Stimulated activated CD8-positive, alpha-beta memory T cell treated with anti-CD3 and anti-CD28 coated beads, Interleukin-4, amount 100 ng/mL, for 24 hours (primary cell): ENCODE results near the gene CLSTN2.

Experiments
- DNase-seq: peaks from one replicate; pipeline ENCODE4 v3.0.0-alpha.2; 2020; ENCODE audit warnings: low read depth

The CLSTN2 gene

DNA sequence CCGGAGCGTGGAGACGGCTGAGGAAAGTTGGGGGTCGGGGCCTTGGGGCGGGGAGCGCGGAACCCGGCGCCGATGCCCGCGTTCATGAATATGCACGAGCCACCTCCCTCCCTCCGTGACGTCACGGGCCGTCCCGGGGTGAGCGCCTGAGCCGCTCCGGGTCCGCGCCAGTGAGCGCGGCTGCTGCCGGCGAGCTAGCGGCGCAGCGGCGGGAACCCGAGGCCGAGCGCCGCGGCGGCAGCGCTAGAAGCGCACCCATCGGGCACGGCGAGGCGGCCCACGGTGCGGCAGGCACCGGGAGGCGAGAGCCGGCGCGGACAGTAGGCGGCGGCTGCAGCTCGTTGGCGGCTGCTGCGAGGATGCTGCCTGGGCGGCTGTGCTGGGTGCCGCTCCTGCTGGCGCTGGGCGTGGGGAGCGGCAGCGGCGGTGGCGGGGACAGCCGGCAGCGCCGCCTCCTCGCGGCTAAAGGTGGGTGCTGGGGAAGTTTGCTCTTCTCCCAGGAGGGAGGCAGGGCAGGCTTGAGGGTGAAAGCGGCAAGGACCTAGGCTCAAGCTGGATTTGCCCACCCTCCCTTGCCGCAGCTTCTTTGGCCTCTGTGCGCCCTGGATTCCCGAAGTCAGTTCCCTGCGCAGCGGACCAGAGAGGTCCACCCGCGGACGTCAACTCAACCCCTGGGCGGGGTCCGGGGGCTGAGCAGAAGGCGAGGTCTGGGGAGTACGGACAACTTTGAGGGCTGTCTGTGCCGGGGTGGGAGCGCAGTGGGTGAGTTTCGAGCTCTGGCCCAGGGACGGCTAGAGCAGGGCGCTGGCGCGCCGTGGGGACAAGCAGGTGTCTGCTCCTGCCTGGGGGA lies at the start of gene CLSTN2:
Gene CLSTN2, plus strand, starts transcription at position 170 of the 850 bp plus-strand sequence.
- no peak for DNase-seq

DNA sequence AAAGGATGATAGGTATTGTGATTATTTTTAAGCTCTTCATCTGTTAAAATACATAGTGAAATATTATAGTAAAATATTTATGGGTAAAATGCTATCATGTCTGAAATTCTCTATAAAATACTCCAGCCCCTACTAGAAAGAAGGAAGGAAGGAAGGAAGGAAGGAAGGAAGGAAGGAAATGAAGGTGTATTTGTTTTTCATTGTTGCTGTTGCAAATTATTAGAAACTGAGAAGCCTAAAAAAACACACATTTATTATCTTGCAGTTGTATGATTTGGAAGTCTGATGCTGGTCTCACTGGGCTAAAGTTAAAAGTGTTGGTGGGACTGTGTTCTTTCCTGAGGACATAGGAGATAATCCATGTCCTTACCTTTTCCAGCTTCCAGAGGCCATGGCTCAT lies 47.6 kb upstream of the CLSTN2 start:
- no peak for DNase-seq

DNA sequence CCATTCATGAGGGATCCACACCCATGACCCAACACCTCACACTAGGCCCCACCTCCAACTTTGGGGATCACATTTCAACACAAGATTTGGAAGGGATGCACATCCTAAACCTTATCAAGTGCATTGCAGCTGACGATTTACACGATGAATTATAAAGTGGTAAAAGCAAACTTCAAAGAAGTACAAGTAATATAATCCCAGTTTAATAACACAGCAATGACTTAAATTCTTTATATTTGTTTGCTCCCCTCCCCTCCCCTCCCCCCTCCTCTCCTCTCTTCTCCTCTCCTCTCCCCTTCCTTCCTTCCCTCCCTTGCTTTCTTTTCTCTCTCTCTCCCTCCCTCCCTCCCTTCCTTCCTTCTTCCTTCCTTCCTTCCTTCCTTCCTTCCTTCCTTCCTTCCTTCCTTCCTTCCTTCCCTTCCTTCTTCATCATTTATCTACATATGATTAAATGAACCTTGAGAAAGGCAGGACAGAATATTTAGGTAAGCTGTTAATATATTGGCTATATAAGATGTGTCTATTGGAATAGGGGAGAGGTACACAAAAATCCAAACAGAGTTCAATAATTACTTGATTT lies 46.3 kb upstream of the CLSTN2 start:
- no peak for DNase-seq

DNA sequence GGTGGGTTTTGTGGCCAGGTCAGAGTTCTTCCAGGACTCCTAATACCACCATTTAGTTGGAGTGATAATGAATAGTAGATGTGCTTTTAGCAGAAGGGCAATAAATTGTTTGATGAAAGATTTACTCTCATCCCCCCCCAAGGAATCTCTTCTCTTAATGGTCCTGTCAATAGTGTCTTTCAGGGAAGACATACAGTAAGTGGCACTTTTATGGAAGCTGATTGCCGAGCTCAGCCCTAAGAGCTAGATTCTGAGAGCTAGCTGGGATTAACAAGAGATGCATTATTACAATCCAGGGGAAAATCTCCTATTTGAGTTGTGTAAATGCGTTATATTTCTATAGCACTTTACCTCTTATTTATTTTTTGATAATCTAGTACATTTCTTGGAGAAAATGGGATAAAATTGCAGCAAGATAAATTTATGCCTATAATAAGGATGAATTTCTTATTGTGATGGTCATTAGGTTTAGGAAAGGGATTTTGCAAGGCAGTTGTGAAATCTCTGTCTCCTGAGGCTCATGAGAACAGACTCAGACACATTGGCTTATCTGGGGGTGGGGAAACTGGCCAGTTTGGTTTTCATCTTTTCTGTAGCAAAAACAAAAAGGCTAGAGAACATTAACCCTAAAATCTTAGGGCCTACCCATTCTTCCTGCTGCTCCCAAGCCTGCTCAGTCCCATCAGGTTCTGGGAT lies 41.6 kb upstream of the CLSTN2 start:
- DNase-seq = no peak

DNA sequence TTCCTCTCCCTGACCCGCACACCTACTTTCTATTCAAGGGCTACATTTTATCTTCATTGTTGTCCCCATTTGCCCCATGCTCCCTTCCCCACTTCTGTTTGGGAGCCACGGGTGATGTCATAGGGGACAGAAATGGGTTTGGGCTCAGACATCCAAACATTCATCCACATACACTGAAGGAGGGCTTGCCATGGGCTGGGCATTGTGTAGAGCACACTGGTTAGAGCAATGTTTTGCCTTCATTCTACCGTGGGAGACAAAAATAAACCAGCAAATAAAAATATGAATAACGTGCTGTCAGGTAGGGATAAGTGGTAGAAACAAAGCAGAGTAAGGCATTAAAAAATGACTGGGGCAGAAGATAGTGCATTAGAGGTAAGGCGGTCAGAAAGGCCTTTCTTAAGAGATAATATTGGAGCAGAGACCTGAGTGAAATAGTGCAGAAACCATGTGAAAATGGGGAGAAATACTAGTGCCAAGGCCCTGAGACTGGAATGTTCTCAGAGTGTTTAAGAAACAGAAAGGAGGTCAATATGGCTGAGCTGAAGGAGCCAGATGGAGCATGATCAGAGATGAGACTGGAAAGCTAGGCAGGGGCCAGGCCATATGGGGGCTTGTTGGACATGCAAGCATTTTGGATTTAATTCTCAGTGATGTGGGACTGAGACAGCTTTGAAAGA lies 40.9 kb upstream of the CLSTN2 start:
- DNase-seq = no peak

DNA sequence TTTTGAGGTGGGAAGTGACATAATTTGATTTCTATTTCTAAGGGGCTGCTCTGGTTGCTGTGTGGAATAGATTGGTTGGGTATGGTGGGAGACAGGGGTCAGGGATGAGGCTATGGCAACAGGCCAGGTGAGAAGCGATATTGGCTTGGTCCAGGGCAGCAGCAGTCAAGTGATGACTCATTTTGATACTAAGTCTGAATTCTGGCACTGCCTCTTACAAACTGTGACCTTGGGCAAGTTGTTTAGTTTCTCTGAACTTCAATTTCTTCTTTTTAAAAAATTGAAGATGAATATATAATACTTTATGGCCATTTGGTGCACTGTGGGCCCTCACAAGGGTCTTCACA lies 40.4 kb upstream of the CLSTN2 start:
- DNase-seq = no peak

DNA sequence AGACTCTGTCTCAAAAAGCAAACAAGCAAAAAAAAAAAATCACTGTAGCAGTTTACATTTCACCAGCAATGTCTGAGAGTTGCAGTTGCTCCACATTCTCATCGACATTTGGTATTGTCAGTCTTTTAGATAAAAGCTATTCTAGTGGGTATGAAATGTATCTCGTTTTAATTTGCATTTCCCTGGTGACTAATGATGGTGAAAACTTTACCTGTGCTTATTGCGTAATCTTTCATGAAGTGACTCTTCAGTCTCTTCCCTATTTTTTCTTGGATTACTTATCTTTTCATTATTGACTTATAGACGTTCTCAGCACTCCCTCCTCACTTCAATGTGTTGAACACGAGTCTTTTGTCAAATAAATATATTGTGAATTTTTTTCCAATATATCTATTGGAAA lies 37.2 kb upstream of the CLSTN2 start:
- DNase-seq = no peak

DNA sequence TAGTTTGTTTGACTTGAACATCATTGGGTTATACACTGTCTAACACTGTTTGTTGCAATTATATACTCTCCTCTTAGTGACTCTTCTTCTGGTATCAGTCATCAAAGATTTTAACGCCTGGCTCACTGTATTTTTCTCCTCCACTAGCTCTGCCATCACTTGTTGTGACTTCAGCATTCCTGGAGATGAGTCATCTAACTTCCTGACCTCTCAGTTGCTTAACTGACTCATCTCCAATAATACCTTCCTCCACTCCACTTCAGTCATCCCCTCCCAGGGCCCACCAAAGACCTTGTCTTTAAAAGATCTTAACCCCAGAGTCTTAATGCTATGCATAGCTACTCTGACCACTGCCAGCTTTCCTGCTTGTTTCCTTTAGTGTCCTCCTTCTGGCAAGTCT lies 28.6 kb upstream of the CLSTN2 start:
- DNase-seq = no peak

DNA sequence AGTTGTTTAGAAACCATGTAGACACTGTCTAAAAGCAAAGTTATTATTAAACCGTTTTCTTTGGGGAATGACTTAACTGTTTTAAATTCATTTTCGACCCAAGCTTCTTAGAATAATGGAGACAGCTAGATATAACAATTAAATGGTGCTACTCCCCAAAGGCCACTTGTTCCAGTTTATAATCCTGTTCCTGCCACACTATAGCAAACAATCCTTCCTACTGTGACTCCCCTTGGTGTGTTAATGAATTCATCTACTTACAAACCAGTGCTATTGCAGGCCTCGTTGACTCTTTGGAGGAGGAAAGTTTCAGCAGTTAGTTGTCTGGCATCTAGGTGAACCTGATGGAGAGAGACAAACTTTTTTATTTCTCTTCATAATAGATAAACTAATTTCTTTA lies 25.2 kb upstream of the CLSTN2 start:
- no peak for DNase-seq

DNA sequence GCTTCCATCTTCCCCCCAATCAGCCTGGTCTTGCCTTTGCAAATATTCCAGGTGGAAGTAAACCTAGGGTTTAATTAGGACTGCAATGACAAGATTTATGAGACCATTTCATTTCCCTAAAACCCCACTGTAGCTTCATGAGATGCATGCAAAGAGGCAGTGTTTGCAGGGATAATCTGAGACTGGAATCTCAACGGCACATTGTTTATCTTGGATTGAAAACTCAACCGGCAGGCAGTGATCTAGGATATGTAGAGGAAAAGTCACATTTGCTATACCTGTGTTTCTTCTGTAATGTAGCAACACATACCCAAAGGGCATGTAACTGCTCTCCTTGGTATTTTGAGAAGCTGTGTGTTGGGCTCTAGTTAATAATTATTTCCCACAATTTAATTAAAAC lies 18.7 kb upstream of the CLSTN2 start:
- no peak for DNase-seq

DNA sequence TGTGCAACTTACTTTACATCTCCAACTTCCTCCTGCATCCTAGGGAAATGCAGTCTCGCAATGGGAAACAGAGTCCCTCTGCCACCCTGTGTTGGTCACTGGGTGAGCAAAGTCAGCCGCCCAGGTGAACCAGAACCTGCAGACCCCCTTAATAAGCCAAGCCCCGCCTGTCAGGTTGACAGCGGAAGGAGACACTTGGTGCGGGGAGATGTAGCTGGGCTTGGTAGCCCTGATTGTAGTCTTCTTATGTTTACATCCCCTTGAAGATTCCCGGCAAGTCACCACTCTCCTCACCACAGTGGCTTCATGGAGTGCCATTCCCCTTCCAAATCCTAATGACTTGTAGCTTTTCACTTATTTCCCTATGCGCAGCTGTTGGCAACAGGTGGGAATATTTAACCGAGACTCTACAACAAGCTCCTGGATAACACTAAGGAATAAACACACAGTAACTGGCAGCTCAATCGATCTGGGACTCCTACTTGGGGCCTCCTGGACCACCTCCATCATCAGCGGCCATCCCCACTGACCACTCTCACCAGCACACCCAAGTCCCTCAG lies 17.7 kb upstream of the CLSTN2 start:
- DNase-seq = no peak

DNA sequence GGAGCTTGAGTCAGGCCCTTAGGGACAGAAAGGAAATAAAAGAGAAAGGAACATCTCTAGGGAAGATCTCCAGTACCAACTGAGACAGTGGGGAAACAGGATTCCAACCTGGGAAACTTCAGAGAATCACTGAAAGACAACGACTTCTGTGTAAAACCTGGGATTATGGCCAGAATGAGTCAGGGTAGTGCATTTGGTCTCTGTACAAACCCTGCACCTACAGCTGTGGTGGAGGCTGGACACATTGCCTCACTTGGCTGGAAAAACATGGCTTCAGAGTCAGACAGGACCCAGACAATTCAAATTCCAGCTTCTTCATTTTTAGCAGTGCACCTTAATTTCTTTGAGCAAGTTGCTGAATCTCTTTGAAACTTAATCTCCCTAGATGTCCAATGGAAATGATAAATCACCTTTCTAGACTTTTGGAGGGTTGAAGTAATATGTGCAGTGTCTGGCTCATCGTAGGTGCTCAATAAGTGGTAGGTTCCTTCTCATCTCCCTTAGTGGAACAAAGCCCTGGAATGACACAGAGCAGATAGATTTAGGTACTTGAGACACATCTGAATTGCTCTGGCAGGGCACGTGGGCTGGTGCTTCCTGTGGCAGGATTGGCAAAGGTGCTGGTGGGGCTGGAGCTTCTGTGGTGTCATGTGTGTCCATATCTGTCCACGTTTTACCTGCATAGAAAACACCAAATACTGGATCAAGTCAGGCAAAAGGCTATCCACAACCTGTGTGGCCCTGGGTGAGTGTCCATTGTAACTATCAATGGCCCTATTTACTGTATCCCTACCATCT lies 6.1 kb upstream of the CLSTN2 start:
- no peak for DNase-seq

DNA sequence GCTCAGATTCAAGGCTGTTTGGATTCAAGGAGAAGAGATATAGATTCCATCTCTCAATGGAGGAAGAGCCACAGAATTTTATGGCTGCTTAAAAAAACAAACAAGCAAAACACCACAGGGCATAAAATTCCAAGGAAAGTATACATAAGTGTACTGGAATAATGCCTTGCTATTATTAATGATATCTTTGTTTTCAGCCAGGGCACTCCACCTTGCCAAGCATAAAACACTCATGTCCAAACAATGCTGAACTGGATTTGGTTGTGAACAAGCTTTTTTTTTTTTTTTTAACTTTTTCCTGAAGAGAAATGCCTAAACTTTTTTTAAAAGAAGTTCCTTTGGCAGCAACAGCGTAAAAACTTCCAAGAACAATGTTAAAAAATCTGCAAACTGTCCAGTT lies 4.8 kb upstream of the CLSTN2 start:
- no peak for DNase-seq

DNA sequence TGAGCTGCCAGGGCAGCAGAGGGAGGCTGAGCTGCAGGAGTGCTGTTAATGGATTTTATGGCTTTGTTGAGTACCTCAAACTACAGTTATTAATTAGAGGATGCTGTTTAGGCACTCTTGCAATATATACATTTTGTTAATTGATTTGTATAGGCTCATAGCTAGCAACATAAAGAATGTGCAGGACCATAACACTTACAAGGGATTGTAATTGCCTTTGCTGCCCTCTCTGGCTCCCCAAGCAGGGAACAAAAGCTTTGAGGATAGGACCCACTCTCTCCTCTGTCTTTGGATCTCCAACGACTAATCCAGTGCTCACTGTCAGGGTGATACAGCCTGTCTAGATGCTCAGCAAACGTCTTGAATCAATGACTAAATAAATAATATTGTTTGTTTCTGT lies 1.2 kb upstream of the CLSTN2 start:
- no peak for DNase-seq

DNA sequence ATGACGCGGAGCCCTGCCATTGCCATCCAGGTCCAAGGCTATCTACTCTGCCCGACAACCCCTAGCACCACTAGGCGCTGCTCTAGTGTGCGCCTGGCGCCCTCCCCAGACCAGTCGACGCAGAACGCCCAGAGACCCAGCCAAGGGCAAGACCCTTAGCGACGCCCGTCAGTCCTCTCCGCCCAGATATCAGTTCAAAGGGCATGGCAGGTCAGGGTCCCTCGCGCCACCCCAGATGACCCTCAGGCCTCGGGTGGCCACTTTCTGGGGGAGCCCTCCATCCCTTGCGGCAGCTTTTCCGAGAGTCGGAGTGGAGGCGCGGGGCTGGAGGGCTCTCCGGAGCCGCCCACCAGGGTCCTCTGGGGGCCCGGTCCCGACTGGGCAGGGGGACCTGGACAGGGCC lies 371 bp upstream of the CLSTN2 start:
- DNase-seq = no peak

DNA sequence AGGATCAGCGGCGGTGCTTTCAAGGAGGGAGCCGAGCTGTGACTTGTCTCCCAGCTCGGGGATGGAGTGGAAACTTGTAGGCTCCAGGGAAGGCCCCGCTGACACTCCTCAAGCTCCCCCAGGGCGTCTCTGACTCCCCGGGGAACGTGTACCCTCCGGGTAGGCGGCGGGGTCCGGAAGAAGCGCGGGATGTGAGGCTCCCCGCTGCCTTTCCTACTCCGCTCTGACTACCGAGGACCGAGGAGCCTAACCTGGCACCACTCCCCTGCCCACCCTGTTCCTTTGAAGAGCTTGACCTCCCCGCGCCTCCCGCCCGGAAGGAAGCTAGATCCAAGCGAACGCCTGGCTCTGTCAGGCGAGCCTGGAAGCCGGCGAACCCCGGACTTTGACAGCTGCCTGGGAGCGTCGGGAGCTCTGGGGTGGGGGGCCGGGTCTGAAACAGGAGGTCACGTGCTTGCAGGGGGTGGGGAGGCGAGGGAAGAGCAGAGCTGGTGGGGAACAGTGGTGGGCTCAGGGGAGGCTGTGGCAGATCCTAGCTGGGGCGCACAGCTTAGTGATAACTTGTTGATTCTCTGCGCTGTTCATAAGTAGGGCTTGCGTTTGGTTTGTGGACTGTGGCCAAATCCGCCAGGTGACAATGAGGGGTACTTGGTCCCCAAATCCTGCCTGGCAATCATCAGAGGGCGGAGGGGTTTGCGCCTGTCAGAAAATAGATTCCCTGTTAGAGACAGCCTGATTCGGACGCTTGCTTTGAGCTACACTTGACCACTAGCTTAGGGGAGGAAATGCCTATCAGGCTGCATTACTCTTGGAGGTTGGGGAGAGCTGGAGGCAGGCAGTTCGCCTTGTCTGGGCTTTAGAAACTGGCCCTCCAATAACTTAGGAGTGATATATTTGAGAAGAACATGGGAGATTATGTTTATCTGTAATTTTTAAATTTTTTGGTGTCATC lies 1.2 kb downstream of the CLSTN2 start:
- DNase-seq = no peak

DNA sequence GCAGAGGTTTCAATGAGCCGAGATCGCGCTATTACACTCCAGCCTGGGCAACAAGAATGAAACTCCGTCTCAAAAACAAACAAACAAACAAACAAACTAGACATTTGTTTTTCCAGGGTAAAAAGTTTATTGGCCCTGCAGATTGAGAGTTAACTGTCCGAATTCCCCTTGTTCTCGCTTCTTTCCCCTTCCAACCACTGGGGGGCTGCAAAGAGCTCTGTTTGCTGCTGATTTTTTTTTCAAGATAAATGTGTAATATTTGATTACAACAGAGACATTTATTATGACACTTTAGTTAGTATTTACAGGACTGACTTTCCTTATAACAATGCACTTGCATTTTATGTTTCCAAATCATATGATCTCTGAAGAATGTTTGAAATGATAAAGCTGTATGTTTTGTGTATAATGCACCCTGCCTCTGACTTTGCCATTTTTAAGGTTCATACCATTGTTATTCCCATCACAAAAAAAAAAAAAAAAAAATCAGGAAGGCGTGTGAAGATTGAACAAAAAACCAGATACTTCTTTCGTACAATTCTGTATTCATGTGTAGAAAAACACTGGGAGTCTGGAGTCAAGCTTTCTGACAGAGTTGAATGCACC lies 2.8 kb downstream of the CLSTN2 start:
- DNase-seq = no peak

DNA sequence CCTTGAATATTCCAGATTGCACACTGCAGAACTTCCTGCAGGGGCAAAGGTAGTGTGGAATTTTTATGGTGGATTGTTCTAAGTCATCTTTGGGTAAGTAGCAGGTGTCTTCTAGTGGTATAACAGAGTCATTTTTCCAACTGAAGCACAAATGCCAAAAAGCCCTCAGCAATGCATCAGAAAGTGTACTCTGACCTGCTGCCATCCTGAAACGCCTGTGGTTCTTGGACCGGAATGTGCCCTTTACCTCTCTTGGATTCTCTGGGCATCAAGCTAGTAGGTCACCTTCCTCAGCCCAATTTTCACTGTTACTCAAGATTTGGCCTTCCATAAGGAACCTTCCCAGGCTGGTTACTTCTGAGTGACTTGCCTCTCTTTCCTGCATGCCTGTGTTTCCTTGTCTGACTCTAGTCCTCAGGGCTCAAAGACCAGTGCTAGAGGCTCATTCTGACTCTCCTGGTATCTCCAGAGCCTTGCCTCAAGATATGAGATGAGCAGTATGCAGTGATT lies 4.8 kb downstream of the CLSTN2 start:
- DNase-seq = no peak

DNA sequence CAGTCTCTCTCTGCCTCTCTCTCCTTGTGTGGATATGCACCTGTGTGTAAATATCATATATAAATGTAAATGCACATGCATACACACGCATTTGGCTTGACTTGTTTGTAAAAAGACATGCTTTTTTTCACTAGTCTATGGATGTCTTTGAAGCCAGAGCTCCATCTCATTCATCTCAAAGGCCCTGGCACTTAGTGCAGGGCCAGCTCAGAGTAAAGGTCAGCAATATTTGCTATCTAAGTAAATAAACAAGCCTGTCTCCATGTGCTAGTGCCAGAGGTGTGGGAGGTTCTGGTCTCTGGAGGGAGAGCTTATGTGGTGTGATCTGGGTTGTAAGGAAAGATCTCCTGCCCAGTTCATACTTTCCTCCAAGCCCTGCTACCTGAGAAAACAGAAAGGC lies 5.6 kb downstream of the CLSTN2 start:
- no peak for DNase-seq

DNA sequence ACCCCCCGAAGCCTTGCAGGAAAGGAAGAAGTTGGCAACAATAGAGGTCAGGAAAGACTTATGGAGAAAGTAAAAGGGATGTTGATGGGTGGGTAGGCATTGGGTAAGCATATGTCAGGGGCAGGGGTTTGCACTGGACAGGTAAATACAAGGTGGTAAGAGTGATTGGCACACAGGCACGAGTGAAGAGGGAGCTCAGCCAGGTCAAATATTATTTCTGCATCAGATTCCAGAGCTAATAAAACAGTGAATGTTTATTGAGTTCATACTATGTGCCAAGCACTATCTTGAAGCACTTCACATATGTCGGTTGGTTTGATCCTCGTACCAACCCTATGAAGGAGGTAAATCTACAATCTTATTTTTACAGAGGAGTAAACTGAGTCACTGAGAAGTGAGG lies 6.6 kb downstream of the CLSTN2 start:
- no peak for DNase-seq
